Neural progenitor cell (in vitro differentiated cells): ENCODE data around the gene PRUNE1.

ENCODE experiments used
- EZH2phosphoT487 ChIP-seq: fragments of 200-600 bp; sonication (generic); IDR thresholded peaks from 2 replicates; pipeline ENCODE4 v1.6.1; 2017; ENCODE audit warnings: antibody characterized with exemption
- TF ChIP-seq, protein P1 (sequence below): fragments of 200-600 bp; sonication (generic); IDR thresholded peaks from 2 replicates; pipeline ENCODE4 v1.5.1; 2017; ENCODE audit warnings: antibody characterized with exemption, mild to moderate bottlenecking

DNA sequence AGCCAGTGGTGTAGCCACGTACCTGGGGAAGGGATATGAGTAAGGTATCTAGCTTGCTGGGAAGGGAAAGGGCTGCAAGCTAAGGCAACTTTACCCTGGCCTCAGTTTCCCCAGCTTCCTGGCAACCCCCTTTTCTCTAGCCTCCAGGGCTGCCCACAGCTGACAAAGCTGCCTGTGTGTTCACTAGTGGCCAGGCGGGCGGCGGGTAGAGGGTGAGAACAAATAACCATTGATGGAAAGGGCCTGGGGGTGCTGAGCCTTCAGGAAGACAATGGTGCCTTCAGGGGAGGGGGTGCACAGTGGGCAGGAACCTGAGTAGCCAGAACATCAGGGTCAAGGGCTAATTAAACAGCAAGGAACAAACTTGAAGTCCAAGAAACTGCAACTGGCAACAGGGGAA lies 39.8 kb upstream of the PRUNE1 start:
- TF ChIP-seq, protein P1, sequence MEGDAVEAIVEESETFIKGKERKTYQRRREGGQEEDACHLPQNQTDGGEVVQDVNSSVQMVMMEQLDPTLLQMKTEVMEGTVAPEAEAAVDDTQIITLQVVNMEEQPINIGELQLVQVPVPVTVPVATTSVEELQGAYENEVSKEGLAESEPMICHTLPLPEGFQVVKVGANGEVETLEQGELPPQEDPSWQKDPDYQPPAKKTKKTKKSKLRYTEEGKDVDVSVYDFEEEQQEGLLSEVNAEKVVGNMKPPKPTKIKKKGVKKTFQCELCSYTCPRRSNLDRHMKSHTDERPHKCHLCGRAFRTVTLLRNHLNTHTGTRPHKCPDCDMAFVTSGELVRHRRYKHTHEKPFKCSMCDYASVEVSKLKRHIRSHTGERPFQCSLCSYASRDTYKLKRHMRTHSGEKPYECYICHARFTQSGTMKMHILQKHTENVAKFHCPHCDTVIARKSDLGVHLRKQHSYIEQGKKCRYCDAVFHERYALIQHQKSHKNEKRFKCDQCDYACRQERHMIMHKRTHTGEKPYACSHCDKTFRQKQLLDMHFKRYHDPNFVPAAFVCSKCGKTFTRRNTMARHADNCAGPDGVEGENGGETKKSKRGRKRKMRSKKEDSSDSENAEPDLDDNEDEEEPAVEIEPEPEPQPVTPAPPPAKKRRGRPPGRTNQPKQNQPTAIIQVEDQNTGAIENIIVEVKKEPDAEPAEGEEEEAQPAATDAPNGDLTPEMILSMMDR, result no peak
- TF ChIP-seq EZH2phosphoT487, result no peak
